Stimulated activated naive CD4-positive, alpha-beta T cell (primary cell): ENCODE data around the gene GET4.
A peak's percentile ranks its signal among the peaks of the same experiment; 100 is the strongest.

Experiments
- DNase-seq, 6 experiments: peaks; one replicate each; lab custom pipeline; 2025; lab: John Stamatoyannopoulos, UW

Gene GET4, protein sequence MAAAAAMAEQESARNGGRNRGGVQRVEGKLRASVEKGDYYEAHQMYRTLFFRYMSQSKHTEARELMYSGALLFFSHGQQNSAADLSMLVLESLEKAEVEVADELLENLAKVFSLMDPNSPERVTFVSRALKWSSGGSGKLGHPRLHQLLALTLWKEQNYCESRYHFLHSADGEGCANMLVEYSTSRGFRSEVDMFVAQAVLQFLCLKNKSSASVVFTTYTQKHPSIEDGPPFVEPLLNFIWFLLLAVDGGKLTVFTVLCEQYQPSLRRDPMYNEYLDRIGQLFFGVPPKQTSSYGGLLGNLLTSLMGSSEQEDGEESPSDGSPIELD

DNA sequence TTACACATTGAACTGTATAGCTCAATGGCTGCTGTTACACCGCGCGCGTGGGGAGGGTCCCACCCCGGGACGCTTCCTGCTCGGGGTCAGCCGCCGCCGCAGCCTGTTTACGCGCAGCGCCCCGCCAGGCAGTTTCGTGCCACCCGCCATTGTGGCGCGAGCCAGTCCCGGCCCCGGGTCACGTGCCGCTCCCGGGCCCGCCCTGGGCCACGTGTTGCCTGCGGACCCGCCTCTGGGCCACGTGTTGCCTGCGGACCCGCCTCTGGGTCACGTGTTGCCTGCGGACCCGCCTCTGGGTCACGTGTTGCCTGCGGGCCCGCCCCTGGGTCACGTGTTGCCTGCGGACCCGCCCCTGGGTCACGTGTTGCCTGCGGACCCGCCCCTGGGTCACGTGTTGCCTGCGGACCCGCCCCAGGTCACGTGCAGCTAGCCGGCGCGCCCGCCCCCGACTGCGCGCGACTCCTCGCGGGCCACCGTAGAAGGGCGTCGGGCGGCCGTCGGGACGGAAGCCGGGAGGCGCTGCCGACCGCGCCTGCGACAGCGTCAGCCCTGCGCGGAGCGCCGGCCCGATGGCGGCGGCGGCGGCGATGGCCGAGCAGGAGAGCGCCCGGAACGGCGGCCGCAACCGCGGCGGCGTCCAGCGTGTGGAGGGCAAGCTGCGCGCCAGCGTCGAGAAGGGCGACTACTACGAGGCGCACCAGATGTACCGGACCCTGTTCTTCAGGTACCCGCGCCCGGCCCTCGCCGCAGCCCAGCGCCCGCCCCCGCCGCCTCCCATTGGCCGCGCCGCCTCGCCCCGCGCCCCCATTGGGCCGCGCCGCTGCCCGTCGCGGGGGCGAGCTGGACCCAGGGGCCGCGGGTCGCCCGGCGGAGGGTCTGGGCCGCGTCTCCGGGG is at the start of gene GET4:
Gene GET4 (plus strand): TSS at position 478 of the 895 bp plus-strand sequence. CDS start 92 bp downstream, at position 570.
- DNase-seq, result peak; percentile 93 to 100 (median 98)

DNA sequence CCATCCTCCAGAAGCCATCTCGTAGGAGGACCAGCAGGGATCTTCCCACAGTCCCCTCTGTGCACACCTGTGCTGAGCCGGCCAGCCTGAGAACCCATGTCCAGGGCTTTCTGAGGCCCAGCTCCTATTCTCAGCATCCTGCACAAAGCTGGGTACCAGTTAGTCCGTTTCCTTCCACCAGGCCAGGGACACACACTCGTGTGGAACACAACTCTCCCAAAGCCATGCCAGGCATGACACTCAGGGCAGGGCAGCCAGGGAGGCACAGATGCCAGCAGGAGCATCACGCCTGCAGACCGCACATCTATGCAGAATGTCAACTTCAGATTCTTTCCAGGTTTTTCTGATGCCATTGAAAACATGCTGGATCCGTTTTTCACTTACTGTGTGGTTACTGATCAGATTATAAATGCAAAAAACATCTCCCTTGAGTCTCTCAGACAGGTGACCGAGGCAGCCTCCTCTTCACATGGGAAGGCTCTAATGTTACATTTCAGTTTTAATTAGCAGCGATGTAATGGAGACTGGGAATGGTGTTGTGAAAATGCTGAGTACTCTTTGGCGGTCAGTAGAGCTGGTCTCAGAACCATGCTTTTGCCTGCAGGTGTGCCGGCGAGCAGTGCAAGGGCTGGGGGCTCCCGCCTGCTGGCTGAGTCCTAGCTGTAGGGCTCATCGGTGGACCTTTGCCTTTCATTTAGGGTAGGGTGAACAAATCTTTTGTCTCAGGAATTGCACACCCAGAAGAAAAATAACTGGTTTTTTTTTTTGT is 47.4 kb upstream of the GET4 start:
- no peak for DNase-seq

DNA sequence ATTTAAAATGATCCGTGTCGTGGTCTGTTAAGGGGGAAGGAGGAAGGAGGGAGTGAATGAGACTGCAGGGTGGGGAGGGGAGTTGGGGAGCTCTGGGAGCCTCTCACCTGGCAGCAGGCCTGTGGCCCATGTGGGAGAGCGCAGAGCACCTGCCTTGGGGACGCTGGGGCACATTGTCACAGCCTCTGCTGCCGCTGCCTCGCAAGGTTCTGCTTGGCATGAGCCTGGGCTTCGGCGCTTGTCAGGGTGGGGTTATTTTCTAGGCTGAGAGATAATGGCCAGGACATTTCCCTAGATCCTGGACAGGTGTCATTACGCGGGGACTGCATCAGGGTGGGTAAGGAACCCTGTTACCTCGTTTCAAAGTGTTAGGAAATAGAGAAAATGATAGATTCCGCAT is 46.3 kb upstream of the GET4 start:
- DNase-seq, result no peak

DNA sequence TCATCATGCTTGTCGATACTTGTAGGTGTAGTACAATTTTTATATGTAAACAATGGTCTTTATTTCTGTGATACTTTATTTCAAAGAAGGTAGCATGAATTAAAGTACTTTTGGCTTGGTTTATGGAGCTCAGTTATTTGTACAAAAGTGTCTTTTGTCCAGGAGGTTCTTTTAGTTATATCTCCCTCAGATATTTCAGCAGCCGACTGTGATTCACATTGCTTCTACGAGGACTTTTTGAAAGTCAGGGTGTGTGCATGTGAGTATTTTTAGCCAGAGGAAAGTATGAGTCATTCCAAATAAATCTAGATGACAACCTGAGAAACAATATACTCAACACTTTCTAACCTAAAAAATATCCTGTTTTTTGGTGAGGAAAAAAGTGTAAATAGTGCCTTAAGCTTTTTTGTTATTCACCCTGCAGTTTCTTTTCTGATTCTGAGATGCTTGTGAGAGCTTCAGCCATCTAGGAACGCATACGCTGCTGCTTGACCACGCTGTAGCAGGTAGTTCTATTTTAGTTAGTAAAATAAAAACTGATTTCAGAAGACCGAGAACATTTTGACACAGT is 44.7 kb upstream of the GET4 start:
- DNase-seq, result peak in 2 of 6 experiments; percentile 16 to 17

DNA sequence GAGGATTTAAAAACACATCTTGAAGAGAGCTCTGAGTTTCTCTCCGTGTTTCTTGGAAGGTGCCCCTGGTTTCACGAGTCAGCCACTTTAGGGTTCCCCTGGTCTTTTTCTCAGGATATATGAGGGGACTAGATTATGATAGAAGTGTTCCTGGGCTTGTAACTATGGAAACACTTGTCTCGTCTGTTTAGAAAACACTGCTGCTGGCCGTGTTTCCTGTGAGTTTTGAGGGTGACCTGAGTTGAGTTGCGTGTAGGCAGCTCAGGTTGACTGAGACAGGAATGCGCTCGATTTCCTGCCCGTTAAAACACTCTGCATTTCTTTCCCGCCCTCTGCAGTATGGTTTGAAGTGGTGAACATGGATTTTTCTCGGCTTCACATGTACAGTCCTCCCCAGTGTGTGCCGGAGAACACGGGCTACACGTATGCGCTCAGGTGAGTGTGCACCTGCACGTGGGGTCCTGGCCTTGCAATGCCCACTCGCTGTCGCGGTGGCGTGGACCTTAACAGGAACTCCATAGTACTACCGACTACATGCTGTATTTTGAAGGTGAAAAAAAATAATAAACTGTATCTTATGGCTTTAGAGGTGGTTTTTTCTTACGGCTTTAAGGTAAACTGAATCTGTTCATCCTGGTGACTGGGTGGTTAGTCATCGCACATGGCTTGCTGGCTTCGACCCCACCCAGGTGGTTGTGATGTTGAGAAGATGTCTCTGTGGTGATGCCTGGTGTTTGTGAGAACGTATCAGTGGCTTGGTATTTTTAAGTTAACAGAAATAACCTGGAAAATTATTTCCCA is 44.0 kb upstream of the GET4 start, which contains the start of gene SUN1:
Gene SUN1 (plus strand): TSS at position 310 of the 801 bp plus-strand sequence. CDS start 49 bp downstream, at position 359.
- peak; percentile 39 to 76 (median 55) for DNase-seq

DNA sequence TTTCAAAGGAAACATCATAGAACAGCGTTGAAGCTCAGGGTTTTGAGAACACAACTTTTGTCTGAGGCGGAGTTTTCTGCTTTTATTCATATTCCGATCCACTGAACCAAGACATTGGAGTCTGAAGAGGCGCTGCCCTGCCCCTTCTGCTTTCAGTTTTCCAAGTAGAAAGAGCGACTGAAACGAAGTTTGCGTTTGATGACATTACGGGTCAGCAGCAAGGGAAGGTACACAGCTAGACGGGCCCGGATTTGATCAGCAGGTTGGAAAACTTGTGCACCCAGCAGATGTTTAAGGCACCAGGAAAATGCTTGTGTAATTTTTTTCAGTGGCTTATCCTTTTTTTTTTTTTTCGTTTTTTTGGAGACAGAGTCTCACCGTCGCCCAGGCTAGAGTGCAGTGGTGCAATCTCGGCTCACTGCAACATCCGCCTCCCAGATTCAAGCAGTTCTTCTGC is 43.4 kb upstream of the GET4 start:
- DNase-seq, result no peak

DNA sequence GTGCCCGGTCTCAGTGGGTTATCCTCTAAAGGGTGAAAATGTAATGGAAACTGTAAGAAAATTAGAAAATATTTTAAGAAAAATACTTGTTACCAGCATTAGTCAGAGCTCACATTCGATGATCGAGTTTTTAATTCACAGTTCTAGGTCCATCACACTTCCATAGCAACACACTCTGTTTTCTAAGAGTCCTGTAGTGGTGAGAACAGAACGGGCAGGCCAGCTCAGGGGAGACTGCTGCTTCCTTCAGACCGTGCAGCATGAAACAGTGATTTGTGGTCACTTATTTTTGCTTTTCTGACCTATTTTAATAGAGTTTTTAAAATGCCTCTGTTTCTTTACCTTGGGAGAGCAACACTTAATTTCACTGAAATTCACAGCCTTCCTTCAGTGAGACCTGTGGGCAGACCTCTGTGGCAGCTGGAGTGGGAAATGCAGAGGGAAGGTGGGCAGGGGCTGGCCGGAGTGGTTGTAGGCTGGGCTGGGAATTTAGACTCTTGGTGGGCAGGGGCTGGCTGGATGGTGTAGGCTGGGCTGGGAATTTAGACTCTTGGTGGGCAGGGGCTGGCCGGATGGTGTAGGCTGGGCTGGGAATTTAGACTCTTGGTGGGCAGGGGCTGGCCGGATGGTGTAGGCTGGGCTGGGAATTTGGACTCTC is 42.6 kb upstream of the GET4 start:
- no peak for DNase-seq

DNA sequence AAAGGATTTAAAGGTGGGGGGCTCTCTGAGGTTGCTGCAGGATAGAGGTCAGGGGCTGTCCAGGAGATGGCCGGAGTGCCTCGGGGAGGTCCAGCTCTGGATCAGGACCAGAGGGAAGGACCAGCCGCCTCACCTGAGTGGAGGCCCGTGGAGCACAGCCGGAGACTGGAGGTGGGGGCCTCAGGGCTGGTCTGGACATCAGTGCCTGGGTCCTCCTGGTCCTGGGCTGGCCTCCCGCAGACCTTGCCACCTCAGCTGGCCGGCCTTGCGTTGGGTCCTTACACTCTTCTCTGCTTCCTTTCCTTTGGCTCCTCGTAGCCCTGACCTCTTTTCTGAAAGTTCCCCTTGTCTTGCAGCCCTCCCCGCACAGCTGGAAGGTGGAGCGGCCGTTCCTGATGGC is 42.1 kb upstream of the GET4 start:
- no peak for DNase-seq

DNA sequence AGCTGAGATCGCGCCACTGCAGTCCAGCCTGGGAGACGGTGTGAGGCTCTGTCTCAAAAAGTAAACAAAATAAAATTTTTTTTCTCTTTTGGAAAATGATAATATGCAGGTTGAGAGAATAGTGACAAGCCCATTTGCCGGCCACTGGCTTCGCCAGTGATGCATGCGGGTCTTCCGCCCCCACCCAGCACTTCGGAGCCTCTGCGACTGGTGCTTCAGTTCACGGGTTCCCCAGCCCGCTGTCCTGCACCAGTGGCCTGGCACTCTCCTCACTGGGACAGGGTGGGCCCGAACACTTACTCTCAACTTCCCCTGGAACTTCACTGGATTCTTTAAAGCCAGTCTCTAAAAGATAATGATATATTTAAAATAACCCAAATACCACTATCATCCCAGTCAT is 41.3 kb upstream of the GET4 start:
- DNase-seq, result no peak

DNA sequence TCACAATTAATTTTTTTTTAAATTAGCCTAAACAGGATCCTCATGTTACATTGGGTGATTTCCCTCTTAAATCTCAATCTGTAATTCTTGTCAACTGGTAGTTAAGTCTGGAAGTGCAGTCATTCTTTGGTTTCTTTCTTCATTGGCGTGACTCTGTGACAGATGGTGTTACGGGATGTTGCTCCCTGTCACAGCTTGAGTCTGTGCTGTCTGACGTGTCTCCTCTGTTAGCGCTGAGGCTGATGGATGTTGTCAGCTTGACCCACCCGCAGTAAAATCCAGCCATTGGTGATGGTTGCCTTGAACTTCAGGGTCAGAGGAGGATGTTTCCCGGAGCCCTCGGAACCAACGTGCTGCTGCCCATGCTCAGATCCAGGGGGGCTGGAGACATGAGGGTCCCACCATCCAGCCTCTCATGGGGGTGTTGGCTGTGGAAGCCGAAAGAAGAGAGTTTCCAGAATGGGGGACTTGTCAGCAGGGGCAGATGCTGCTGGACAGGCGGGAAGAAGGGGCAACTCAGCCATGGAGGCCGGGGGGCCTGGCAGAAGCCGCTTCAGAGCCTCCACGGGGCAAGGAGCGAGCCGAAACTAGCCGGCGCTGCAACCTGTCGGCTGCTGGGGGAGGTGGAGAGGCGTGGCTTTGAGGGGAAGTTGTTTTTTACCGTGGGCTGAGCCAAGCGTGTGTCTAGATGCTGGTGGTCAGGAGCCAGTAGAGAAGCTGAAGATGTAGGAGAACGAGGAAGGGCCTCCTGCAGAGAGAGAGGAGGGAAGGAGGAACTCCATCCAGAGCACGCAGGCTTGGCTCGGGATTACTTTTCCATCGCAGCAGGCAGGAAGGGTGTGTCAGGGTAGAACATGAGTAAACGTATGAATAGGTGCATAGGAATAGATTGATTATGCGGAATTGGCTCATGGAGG is 40.6 kb upstream of the GET4 start:
- no peak for DNase-seq

DNA sequence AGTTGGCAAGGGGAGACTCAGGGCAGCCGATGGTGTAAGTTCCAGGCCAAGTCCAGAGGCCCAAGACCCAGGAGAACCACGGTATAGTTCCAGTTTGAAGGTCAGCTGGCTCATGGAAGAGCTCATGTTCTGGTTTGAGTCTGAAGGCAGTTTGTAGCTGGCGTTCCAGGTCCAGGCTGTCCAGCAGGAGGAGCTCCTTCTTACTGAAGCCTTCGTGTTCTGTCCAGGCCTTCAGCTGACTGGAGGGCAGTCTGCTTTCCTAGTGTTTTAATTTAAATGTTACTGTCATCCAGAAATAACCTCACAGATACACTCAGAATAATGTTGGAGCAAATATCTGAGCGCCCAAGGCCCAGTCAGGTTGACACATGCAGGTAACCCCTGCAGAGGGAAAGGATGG is 39.9 kb upstream of the GET4 start:
- DNase-seq, result no peak

DNA sequence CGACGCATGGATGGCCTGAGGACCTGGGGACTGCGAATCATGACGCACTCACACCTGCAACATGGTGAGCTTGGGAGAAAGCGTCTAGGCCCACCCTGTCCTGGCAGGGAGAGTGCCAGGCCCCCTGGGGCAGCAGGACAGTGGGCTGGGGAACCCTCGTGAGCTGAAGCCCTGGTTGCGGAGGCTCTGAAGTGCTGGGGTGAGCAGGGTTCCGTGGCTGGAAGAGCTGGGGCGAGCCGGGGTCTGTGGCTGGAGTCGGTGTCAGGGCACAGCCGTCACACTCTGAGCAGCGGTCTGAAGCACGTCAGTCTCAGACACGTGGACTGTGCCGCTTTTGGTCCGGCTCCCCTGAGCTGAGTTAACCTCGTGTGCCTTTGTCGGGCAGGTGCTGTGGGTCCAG is 39.4 kb upstream of the GET4 start:
- no peak for DNase-seq

DNA sequence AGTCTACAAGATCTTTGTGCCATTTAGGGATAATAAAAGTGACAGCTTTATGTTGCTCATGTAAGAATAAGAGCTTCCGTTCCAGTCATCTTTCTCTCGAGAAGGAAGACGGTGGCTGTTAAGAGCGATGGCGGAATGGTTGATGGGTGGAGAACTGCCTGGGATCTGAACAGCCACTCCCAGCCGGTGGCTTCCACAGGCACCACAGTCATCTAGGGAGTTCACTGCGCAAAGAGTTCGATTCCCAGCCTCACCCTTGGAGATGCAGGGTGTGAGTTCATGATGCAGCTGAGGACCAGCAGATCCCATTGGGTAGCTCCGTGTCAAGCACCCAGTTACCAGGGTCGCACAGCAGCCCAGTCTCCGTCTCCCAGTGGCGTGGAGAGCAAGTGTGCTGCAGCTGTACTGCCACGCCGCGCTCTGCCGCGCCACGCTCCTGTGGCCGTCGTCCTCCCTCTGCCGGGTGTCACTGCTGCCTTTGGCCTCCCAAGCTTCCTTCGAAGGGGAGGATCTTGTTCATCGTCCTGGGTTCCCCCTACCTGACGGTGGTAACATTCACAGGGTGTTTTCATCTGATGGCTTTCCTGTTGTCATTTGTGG is 36.3 kb upstream of the GET4 start:
- no peak for DNase-seq

DNA sequence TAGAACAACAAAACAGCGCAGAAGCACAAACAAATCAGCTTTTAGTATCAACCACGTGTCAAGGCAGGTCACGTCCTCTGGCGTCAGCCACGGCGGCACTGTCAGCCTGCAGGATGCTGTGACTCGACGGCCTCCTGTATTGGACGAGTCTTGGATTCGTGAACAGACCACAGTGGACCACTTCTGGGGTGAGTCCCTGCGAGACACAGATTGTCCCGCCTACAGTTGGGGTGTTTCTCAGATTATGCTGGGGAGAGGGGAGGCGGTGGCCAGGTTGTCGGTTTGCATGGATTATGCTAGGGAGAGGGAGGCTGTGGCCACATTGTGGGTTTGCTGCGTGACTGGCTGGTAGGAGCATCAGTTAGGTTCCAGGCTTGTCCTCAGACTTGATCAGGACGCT is 34.4 kb upstream of the GET4 start:
- DNase-seq, result no peak

DNA sequence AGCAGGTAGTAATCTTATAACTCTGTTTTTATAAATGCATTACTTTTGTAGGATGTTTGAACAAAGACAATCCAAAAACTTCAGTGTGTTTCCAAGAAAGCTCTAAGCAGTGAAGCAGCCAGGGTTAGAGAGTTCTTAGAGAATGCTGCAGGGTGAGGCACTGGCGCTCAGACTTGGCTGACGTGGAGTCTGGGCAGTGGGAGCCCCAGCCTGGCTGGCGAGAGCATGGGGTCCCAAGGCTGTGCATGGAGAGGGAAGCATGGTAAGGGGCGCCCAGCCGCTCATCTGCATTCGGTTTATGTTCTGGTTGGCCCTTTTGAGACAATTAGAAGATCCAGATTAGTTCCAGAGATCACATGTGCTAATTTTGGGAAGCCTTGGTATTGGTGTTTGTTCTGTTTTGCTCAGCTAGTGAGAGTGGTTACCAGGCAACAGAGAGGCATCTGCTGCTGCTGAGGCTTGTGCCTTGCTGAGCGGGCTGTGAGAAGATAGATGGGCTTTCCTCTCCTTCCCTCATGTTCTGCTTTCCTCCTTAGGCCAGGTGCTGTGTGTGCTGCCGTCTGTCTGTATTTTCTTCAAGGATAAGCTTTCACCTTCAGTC is 33.8 kb upstream of the GET4 start:
- no peak for DNase-seq

DNA sequence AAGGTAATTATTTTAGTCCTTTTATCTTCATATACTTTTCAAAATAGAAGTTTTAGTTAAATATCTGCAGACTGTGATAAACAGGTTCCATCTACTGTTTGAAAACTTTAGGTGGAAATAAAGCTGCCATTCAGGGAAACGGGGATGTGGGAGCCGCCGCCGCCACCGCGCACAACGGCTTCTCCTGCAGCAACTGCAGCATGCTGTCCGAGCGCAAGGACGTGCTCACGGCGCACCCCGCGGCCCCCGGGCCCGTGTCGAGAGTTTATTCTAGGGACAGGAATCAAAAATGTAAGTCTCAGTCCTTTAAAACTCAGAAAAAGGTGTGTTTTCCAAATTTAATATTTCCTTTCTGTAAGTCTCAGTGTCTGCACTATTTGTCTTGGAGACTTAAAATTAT is 33.1 kb upstream of the GET4 start:
- DNase-seq, result no peak

DNA sequence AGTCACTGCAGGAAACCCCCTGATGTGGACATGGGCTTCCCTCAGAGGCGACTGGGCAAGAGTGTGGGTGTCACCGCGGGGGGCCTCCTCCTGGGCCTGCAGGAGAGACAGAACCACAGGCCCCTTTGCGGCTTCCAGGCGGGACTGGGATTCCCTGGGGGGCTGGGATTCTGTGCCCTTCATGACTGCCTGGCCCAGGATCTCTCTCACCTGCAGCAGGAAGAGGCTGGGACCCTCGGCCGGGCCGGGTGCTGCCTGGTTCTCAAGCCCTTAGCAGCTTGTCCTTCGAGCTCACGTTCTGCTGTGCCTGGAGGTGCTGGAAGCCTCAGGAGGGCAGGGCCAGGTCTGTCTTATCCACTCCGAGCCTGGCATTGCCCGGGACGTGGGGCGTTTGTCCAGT is 32.3 kb upstream of the GET4 start:
- no peak for DNase-seq

DNA sequence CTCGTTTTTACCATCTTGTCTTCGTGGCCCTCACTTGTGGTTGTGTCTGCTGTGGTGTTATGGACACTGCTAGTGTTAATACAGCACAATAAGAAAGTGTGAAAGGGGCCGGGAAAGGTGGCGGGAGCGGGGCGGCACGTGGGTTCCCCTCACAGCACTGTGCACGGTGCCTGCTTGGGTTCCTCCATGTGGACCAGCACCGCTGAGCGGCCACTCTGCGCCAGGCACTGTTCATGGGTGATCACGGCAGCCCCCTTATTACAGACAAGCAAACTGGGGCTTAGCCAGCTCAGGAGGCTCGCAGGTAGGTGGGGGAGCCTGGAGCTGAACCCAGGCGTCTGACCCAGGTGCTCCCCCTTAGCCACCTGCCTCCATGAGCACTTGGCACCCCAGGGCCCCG is 31.8 kb upstream of the GET4 start:
- no peak for DNase-seq

DNA sequence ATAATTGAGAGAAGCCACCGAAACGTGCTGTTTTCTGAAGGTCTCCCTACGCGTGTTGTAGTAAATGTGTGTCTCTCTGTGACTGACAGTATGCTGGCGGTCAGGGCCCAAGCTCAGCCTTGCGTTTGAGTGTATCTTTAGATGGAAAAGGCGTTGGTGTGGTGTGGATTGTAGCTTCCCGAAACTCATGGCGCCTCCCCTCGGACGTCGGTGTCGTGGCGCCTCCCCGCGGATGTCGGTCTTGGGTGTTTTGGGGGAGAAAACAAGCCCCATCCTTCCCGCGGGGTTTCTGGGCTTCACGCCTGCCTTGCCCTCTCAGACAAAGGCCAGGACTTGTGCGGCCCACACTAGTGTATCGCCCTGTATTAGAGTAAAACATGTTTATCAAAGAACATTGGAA is 31.3 kb upstream of the GET4 start:
- DNase-seq, result no peak
